ENCODE data around the gene CDK6.

CDK6 gene

GRCh38 chr7:92670204-92670851 is 166.0 kb downstream of the CDK6 start:
- DNase-seq: no peak

- no peak for DNase-seq
These were observed 166.7 kb downstream of the CDK6 start for GRCh38 chr7:92669616-92670165.

GRCh38 chr7:92668564-92668963 is 167.8 kb downstream of the CDK6 start:
- no peak for DNase-seq

- no peak for DNase-seq
These were observed 168.4 kb downstream of the CDK6 start for GRCh38 chr7:92667816-92668535.

GRCh38 chr7:92665926-92666325 is 170.4 kb downstream of the CDK6 start:
- no peak for DNase-seq

- DNase-seq: no peak
These were observed 174.7 kb downstream of the CDK6 start for GRCh38 chr7:92661651-92662050.

GRCh38 chr7:92658671-92659070 is 177.7 kb downstream of the CDK6 start:
- no peak for DNase-seq

GRCh38 chr7:92657391-92657790 is 179.0 kb downstream of the CDK6 start:
- no peak for DNase-seq

- DNase-seq: no peak
These were observed 180.3 kb downstream of the CDK6 start for GRCh38 chr7:92656121-92656520.

GRCh38 chr7:92655346-92655884 is 181.0 kb downstream of the CDK6 start:
- no peak for DNase-seq

- no peak for DNase-seq
These were observed 183.2 kb downstream of the CDK6 start for GRCh38 chr7:92653136-92653535.

- no peak for DNase-seq
These were observed 183.8 kb downstream of the CDK6 start for GRCh38 chr7:92652536-92652935.

GRCh38 chr7:92650391-92650790 is 186.0 kb downstream of the CDK6 start:
- no peak for DNase-seq

- no peak for DNase-seq
These were observed 188.3 kb downstream of the CDK6 start for GRCh38 chr7:92648067-92648466.

GRCh38 chr7:92647652-92648051 is 188.7 kb downstream of the CDK6 start:
- DNase-seq: no peak

- no peak for DNase-seq
These were observed 189.3 kb downstream of the CDK6 start for GRCh38 chr7:92647011-92647625.

GRCh38 chr7:92645114-92646061 is 191.0 kb downstream of the CDK6 start:
- peak; percentile 42 for DNase-seq

GRCh38 chr7:92644406-92645113 is 191.8 kb downstream of the CDK6 start:
- no peak for DNase-seq

- DNase-seq: no peak
These were observed 192.6 kb downstream of the CDK6 start for GRCh38 chr7:92643821-92644220.

- DNase-seq: no peak
These were observed 194.4 kb downstream of the CDK6 start for GRCh38 chr7:92641921-92642511.

GRCh38 chr7:92639966-92640365 is 196.4 kb downstream of the CDK6 start:
- no peak for DNase-seq
